ENCODE data around the gene LONP1. TPM values are rescaled to one million over a fixed set of nuclear protein-coding genes. Genes with fewer than 3 reads are reported as not detected.

LONP1 gene
- total and polyA plus RNA-seq, 2 of the 8 experiments (the other 6 are each of a cell fraction or from before 2014, with no cell fraction given): 98.1 to 117 TPM

GRCh38 chr19:5743630-5744029, 23.7 kb upstream of the LONP1 start:
- Histone ChIP-seq H3K36me3 (ENCODE audit: control insufficient read depth in 2 of 4, insufficient read depth in 4 of 4, low read length in 3 of 4) (no peaks in the 10 kb centered on the region), H4K5ac (ENCODE audit: insufficient read length, low read depth, low read length) (no peak overlapping the region), H3K23me2 (ENCODE audit: low read depth, low read length) (0 out of 2 replicates have a peak, but pooled peaks cover 3% of the 10 kb centered on the region), H3K27me3 (replicated peaks in 1 of 4; ENCODE audit: control insufficient read depth in 3 of 4, extremely low read depth in 1 of 4, insufficient read depth in 3 of 4, low read length in 3 of 4) (no peaks in the 10 kb centered on the region), H3K9ac (replicated peaks in 1 of 4; ENCODE audit: extremely low read depth in 1 of 4, low read depth in 3 of 4, low read length in 3 of 4) (no peak overlapping the region), H3K18ac (ENCODE audit: extremely low read depth, low read length) (no peak overlapping the region), H4K20me1 (replicated peaks in 1 of 2; ENCODE audit: control insufficient read depth in 1 of 2, insufficient read depth in 2 of 2, low read length in 2 of 2) (peaks cover 0 to 2% of the 10 kb centered on the region in 2 experiments), H4K91ac (replicated peaks; ENCODE audit: insufficient read length, low read length) (no peak overlapping the region), H2BK12ac (ENCODE audit: low read depth, low read length) (no peak overlapping the region), H2AFZ (ENCODE audit: low read length) (no peak overlapping the region), H3K56ac (replicated peaks; ENCODE audit: insufficient read length, low read depth, low read length) (no peak overlapping the region), H3K4me1 (replicated peaks in 1 of 4; ENCODE audit: control insufficient read depth in 3 of 4, insufficient read depth in 4 of 4, low read length in 3 of 4) (no peaks in the 10 kb centered on the region), H3K9me3 (ENCODE audit: insufficient read depth in 2 of 2, low read depth in 1 of 2, low read length in 1 of 2) (no peaks in the 10 kb centered on the region; a peak in 1 of 4 replicates), H3K79me2 (ENCODE audit: control insufficient read depth in 1 of 2, insufficient read depth in 2 of 2, low read length in 2 of 2) (no peaks in the 10 kb centered on the region), H3K79me1 (ENCODE audit: low read depth, low read length) (no peaks in the 10 kb centered on the region; the same call in 1 of the 2 replicates), H4K8ac (ENCODE audit: extremely low read depth, insufficient read depth, low read length) (no peak overlapping the region), H3K14ac (ENCODE audit: insufficient read length) (no peak overlapping the region), H2AK5ac (ENCODE audit: low read depth, low read length) (no peak overlapping the region), H3K4me3 (ENCODE audit: extremely low read depth in 1 of 4, insufficient read depth in 2 of 4, low read depth in 3 of 4, low read length in 4 of 4) (no peak overlapping the region), H3K4ac (replicated peaks; ENCODE audit: insufficient read length, low read depth, low read length) (no peak overlapping the region), H3K4me2 (ENCODE audit: insufficient read depth in 1 of 2, low read depth in 2 of 2, low read length in 2 of 2) (no peak overlapping the region), H2BK5ac (ENCODE audit: low read depth, low read length) (no peak overlapping the region), H2BK120ac (replicated peaks; ENCODE audit: low read depth, low read length) (no peak overlapping the region), H2BK20ac (ENCODE audit: low read length) (no peak overlapping the region), H2BK15ac (ENCODE audit: low read length) (no peak overlapping the region), H3K27ac (ENCODE audit: low read depth, low read length) (no peak overlapping the region), H3K23ac (ENCODE audit: insufficient read length) (no peak overlapping the region)
- POLR2A ChIA-PET (ENCODE audit: partially characterized antibody): interaction anchor here (2.0 kb wide), 1 partner anchor 52 kb away, joined by 6 read pairs; no protein-coding TSS in a partner anchor
- FAIRE-seq (no peak), DNase-seq (ENCODE audit: low read depth in 1 of 2, low spot score in 2 of 2) (no peak)
- CTCF ChIA-PET (ENCODE audit: partially characterized antibody): no interaction called here
- TF ChIP-seq ZNF274 (IDR thresholded peaks at IDR 0.05; ENCODE audit: borderline replicate concordance, extremely low read depth, low read length): no peak
- TF ChIP-seq CTCF (IDR thresholded peaks at IDR 0.05; ENCODE audit: control extremely low read depth in 1 of 3, insufficient read depth in 1 of 3, low read depth in 1 of 3, low read length in 3 of 3): no peak
- TF ChIP-seq NANOG (IDR thresholded peaks at IDR 0.05; ENCODE audit: insufficient read depth, low read depth, low read length, poor library complexity, severe bottlenecking): no peak
- TF ChIP-seq RAD21 (IDR thresholded peaks at IDR 0.05 in 1 of 2, conservative IDR thresholded peaks at IDR 0.05 in 1 of 2; ENCODE audit: low read depth in 2 of 2, low read length in 2 of 2): no peak
- TF ChIP-seq FOSL1 (IDR thresholded peaks at IDR 0.05; ENCODE audit: insufficient read depth, low read depth, low read length): no peak
- no peak for TF ChIP-seq TAF7 (optimal IDR thresholded peaks at IDR 0.05; ENCODE audit: borderline replicate concordance, low read depth, low read length)
- no peak for TF ChIP-seq CBX5 (IDR thresholded peaks at IDR 0.05; ENCODE audit: low read depth, low read length)
- TF ChIP-seq TAF1 (IDR thresholded peaks at IDR 0.05; ENCODE audit: low read depth, low read length): no peak
- no peak for TF ChIP-seq BCL11A (IDR thresholded peaks at IDR 0.05; ENCODE audit: low read depth in 2 of 2, low read length in 2 of 2)
- TF ChIP-seq RBBP5 (IDR thresholded peaks at IDR 0.05; ENCODE audit: borderline replicate concordance, low read depth, low read length): no peak
- TF ChIP-seq YY1 (IDR thresholded peaks at IDR 0.05; ENCODE audit: low read depth, low read length): no peak
- TF ChIP-seq SIX5 (IDR thresholded peaks at IDR 0.05; ENCODE audit: low read depth, low read length): no peak

Data from H1 (cell line).